ENCODE results near the gene EPS8L3. TPM values are rescaled to one million over a fixed set of nuclear protein-coding genes. Genes with fewer than 3 reads are reported as not detected.

EPS8L3 gene
- total RNA-seq, 2 experiments from 2014 or later = not detected

- Mint-ChIP-seq H3K27me3 (peaks cover 4% of the 10 kb centered on the region), H3K27ac (no peak overlapping the region), H3K4me3 (no peak overlapping the region), H3K36me3 (ENCODE audit: low read depth) (no peaks in the 10 kb centered on the region), H3K9me3 (no peaks in the 10 kb centered on the region), H3K4me1 (ENCODE audit: low read depth) (peaks cover 4% of the 10 kb centered on the region)
- ATAC-seq (no peak), DNase-seq (no peak)
- CTCF ChIA-PET = interaction anchor here (0.9 to 1.1 kb wide), 3 partner anchors 56 to 777 kb away, joined by 3 read pairs; no protein-coding TSS in a partner anchor
- no peak for TF ChIP-seq CTCF (IDR thresholded peaks at IDR 0.05)
- POLR2A ChIA-PET = no interaction called here
- intact Hi-C loops (cut with micrococcal nuclease) = no loop called here
These were observed 45.2 kb downstream of the EPS8L3 start for GRCh38 chr1:109718495-109718894.

GRCh38 chr1:109717729-109718128 is 46.0 kb downstream of the EPS8L3 start:
- TF ChIP-seq CTCF (IDR thresholded peaks at IDR 0.05) = no peak
- no peaks in the 10 kb centered on the region for H3K9me3 Mint-ChIP-seq
- ChIA-PET POLR2A (no interaction called here), CTCF (interaction anchor here (0.7 to 1.1 kb wide), 6 partner anchors 56 to 778 kb away, joined by 3 to 4 read pairs (median 3); partner anchors contain the start of gene AHCYL1)
- no peak overlapping the region for H3K4me3 Mint-ChIP-seq
- ATAC-seq (no peak), DNase-seq (no peak)
- H3K27ac Mint-ChIP-seq = no peak overlapping the region
- peaks cover 6% of the 10 kb centered on the region for H3K27me3 Mint-ChIP-seq
- intact Hi-C loops (cut with micrococcal nuclease) = no loop called here
- H3K36me3 Mint-ChIP-seq (ENCODE audit: low read depth) = no peaks in the 10 kb centered on the region
- H3K4me1 Mint-ChIP-seq (ENCODE audit: low read depth) = peaks cover 4% of the 10 kb centered on the region

- no peak overlapping the region for H3K27ac Mint-ChIP-seq
- ChIA-PET POLR2A (no interaction called here), CTCF (interaction anchor here (1.1 kb wide), 1 partner anchor 76 kb away, joined by 5 read pairs; no protein-coding TSS in a partner anchor)
- DNase-seq (no peak), ATAC-seq (no peak)
- TF ChIP-seq CTCF (IDR thresholded peaks at IDR 0.05) = no peak
- no peaks in the 10 kb centered on the region for H3K9me3 Mint-ChIP-seq
- H3K4me1 Mint-ChIP-seq (ENCODE audit: low read depth) = peaks cover 5% of the 10 kb centered on the region
- no peaks in the 10 kb centered on the region for H3K36me3 Mint-ChIP-seq (ENCODE audit: low read depth)
- no peak overlapping the region for H3K4me3 Mint-ChIP-seq
- intact Hi-C loops (cut with micrococcal nuclease) = no loop called here
- peaks cover 6% of the 10 kb centered on the region for H3K27me3 Mint-ChIP-seq
These were observed 47.1 kb downstream of the EPS8L3 start for GRCh38 chr1:109716570-109717090.

- CTCF ChIA-PET = interaction anchor here (1.1 kb wide), 1 partner anchor 76 kb away, joined by 5 read pairs; no protein-coding TSS in a partner anchor
- H3K27ac Mint-ChIP-seq = no peak overlapping the region
- POLR2A ChIA-PET = no interaction called here
- no peak for ATAC-seq
- H3K4me3 Mint-ChIP-seq = no peak overlapping the region
- H3K36me3 Mint-ChIP-seq (ENCODE audit: low read depth) = no peaks in the 10 kb centered on the region
- intact Hi-C loops (cut with micrococcal nuclease) = no loop called here
- no peaks in the 10 kb centered on the region for H3K9me3 Mint-ChIP-seq
- H3K4me1 Mint-ChIP-seq (ENCODE audit: low read depth) = peaks cover 5% of the 10 kb centered on the region
- no peak for TF ChIP-seq CTCF (IDR thresholded peaks at IDR 0.05)
- DNase-seq = no peak
- peaks cover 6% of the 10 kb centered on the region for H3K27me3 Mint-ChIP-seq
These were observed 47.6 kb downstream of the EPS8L3 start for GRCh38 chr1:109716121-109716520.

GRCh38 chr1:109714661-109715372 is 48.9 kb downstream of the EPS8L3 start:
- CTCF ChIA-PET = interaction anchor here (1.4 kb wide), 1 partner anchor 74 kb away, joined by 3 read pairs; no protein-coding TSS in a partner anchor
- ATAC-seq = no peak
- H3K4me3 Mint-ChIP-seq = no peak overlapping the region

More at GRCh38 chr1:109714661-109715372, 48.9 kb downstream of the EPS8L3 start:
- Mint-ChIP-seq H3K36me3 (ENCODE audit: low read depth) (no peaks in the 10 kb centered on the region), H3K4me1 (ENCODE audit: low read depth) (peaks cover 5% of the 10 kb centered on the region), H3K9me3 (no peaks in the 10 kb centered on the region), H3K27me3 (peaks cover 6% of the 10 kb centered on the region), H3K27ac (no peak overlapping the region)
- intact Hi-C loops (cut with micrococcal nuclease) = no loop called here
- POLR2A ChIA-PET = no interaction called here
- DNase-seq = no peak
- no peak for TF ChIP-seq CTCF (IDR thresholded peaks at IDR 0.05)

Data from activated CD8-positive, alpha-beta T cell treated with anti-CD3 and anti-CD28 coated beads for 36 hours (primary cell).